ENCODE results near the gene LDAH.
A peak's percentile ranks its signal among the peaks of the same experiment; 100 is the strongest.

Gene LDAH

GRCh38 chr2:20649976-20650375, 172.9 kb downstream of the LDAH start:
- no peak for DNase-seq

- no peak for DNase-seq
Observed at GRCh38 chr2:20649576-20649975, 173.3 kb downstream of the LDAH start.

- no peak for DNase-seq
Observed at GRCh38 chr2:20648831-20649230, 174.1 kb downstream of the LDAH start.

- DNase-seq, result no peak
Observed at GRCh38 chr2:20648206-20648605, 174.7 kb downstream of the LDAH start.

- DNase-seq, result no peak
Observed at GRCh38 chr2:20647738-20648137, 175.2 kb downstream of the LDAH start.

- DNase-seq, result no peak
Observed at GRCh38 chr2:20647211-20647610, 175.7 kb downstream of the LDAH start.

- DNase-seq, result no peak
Observed at GRCh38 chr2:20646446-20646845, 176.5 kb downstream of the LDAH start.

- DNase-seq, result no peak
Observed at GRCh38 chr2:20645761-20646160, 177.1 kb downstream of the LDAH start.

- DNase-seq, result no peak
Observed at GRCh38 chr2:20645301-20645701, 177.6 kb downstream of the LDAH start.

GRCh38 chr2:20643826-20644225, 179.1 kb downstream of the LDAH start:
- no peak for DNase-seq

- DNase-seq, result no peak
Observed at GRCh38 chr2:20643060-20643459, 179.8 kb downstream of the LDAH start.

GRCh38 chr2:20642055-20642971, 180.6 kb downstream of the LDAH start:
- DNase-seq, result peak; percentile 42

GRCh38 chr2:20641123-20641985, 181.5 kb downstream of the LDAH start:
- no peak for DNase-seq

GRCh38 chr2:20640411-20641122, 182.3 kb downstream of the LDAH start:
- DNase-seq, result no peak

- no peak for DNase-seq
Observed at GRCh38 chr2:20638646-20639430, 184.1 kb downstream of the LDAH start.

- DNase-seq, result no peak
Observed at GRCh38 chr2:20638014-20638413, 184.9 kb downstream of the LDAH start.

GRCh38 chr2:20637147-20637546, 185.8 kb downstream of the LDAH start:
- DNase-seq, result no peak

GRCh38 chr2:20635675-20636584, 187.0 kb downstream of the LDAH start:
- no peak for DNase-seq

- DNase-seq, result no peak
Observed at GRCh38 chr2:20635113-20635510, 187.8 kb downstream of the LDAH start.

- no peak for DNase-seq
Observed at GRCh38 chr2:20634507-20635112, 188.3 kb downstream of the LDAH start.

All from GDM1 (cell line).